GM19455 (cell line): ENCODE data around the gene SERPINE1.
"Not testable (repeated sequence)": the region's sequence is repeated elsewhere in the genome, so short reads cannot be mapped to it uniquely, and the experiment has no call there.

Experiments used
- ATAC-seq: cut with Tn5 transposase; IDR thresholded peaks from one replicate; pipeline ENCODE4 v1.9.1; 2021; ENCODE audit not compliant: unreplicated experiment

SERPINE1 gene

GRCh38 chr7:101100858-101101847 is 25.8 kb upstream of the SERPINE1 start:
- no peak for ATAC-seq

GRCh38 chr7:101102026-101102425 is 24.9 kb upstream of the SERPINE1 start:
- ATAC-seq, result no peak

- ATAC-seq, result not testable (repeated sequence)
These were observed 23.2 kb upstream of the SERPINE1 start for GRCh38 chr7:101103701-101104100.

- ATAC-seq, result no peak
These were observed 22.7 kb upstream of the SERPINE1 start for GRCh38 chr7:101104193-101104713.

- no peak for ATAC-seq
These were observed 22.1 kb upstream of the SERPINE1 start for GRCh38 chr7:101104799-101105198.

- not testable (repeated sequence) for ATAC-seq
These were observed 21.7 kb upstream of the SERPINE1 start for GRCh38 chr7:101105248-101105647.

GRCh38 chr7:101106386-101106785 is 20.5 kb upstream of the SERPINE1 start:
- no peak for ATAC-seq

- no peak for ATAC-seq
These were observed 18.5 kb upstream of the SERPINE1 start for GRCh38 chr7:101108330-101108857.

GRCh38 chr7:101108961-101109360 is 17.9 kb upstream of the SERPINE1 start:
- ATAC-seq, result no peak

- ATAC-seq, result no peak
These were observed 17.5 kb upstream of the SERPINE1 start for GRCh38 chr7:101109368-101109767.

GRCh38 chr7:101111261-101111660 is 15.6 kb upstream of the SERPINE1 start:
- ATAC-seq, result no peak

- ATAC-seq, result no peak
These were observed 14.7 kb upstream of the SERPINE1 start for GRCh38 chr7:101112233-101112632.

- ATAC-seq, result not testable (repeated sequence)
These were observed 13.8 kb upstream of the SERPINE1 start for GRCh38 chr7:101113140-101113539.

- no peak for ATAC-seq
These were observed 13.1 kb upstream of the SERPINE1 start for GRCh38 chr7:101113836-101114235.

- ATAC-seq, result no peak
These were observed 12.4 kb upstream of the SERPINE1 start for GRCh38 chr7:101114492-101114891.

- no peak for ATAC-seq
These were observed 11.7 kb upstream of the SERPINE1 start for GRCh38 chr7:101115215-101115614.

GRCh38 chr7:101116898-101117297 is 10.0 kb upstream of the SERPINE1 start:
- ATAC-seq, result no peak

- ATAC-seq, result no peak
These were observed 8.0 kb upstream of the SERPINE1 start for GRCh38 chr7:101118856-101119255.

GRCh38 chr7:101119876-101120275 is 7.0 kb upstream of the SERPINE1 start:
- ATAC-seq, result no peak

GRCh38 chr7:101120315-101120714 is 6.6 kb upstream of the SERPINE1 start:
- no peak for ATAC-seq

- ATAC-seq, result not testable (repeated sequence)
These were observed 5.3 kb upstream of the SERPINE1 start for GRCh38 chr7:101121631-101121990.
